T-helper 22 cell (primary cell): ENCODE measurements around the gene LCE2B.

Experiments used
- DNase-seq: peaks from one replicate; pipeline ENCODE4 v3.0.0-alpha.2; 2020; ENCODE audit warnings: low read depth

The LCE2B gene

GRCh38 chr1:152735648-152736047 is 49.7 kb downstream of the LCE2B start:
- no peak for DNase-seq
